GM20431 (cell line): ENCODE data around the gene ACAD10.

Experiments used
- in situ Hi-C: fragments of 300-500 bp; cut with MseI, MboI; formaldehyde crosslinking; loops from one replicate; pipeline ENCODE4 v1.15.0; 2020; ENCODE audit warnings: low sequenced_read_pairs; ENCODE audit not compliant: unreplicated experiment

ACAD10 gene

DNA sequence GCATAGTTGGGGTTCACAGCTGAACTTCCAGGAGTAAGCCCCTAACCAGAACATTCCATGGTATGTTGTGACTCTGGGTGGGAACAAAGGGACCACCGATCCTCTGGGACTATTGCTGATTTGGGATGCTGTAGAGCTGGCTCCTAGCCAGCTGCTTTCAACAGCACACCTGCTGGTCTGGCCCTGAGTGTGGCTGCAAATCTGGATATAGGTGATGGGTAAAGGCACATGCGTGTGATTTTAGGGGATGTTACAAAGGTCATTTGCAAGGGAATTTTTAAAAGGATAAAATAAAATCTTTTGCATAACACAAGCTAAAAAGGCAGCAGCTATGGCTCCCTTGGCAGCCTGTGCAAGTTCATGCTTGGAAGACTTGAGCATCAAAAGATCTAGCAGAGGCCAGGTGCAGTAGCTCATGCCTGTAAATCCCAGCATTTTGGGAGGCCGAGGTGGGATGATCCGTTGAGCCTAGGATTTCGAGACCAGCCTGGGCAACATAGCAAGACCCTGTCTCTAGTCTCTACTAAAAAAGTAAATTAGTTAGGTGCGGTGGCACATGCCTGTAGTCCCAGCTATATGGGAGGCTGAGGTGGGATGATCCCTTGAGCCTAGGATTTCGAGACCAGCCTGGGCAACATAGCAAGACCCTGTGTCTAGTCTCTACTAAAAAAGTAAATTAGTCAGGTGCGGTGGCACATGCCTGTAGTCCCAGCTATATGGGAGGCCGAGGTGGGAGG, 82.5 kb downstream of the ACAD10 start:
- in situ Hi-C loops: no loop called here

DNA sequence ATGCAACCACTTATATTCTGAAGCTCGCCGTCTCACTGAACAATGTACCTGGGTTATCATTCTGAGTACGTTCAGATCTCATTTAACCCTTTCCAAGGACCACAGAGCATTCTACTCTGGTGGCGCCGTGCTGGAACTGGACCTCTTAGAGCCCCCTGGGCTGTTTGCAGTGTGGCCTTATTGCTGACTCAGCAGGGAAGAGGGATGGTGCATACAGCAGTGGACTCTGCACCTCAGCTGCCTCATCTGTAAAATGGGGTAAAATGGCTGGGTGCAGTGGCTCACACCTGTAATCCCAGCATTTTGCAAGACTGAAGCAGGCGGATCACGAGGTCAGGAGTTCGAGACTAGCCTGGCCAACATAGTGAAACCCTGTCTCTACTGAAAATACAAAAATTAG, 83.7 kb downstream of the ACAD10 start:
- in situ Hi-C loops: no loop called here

DNA sequence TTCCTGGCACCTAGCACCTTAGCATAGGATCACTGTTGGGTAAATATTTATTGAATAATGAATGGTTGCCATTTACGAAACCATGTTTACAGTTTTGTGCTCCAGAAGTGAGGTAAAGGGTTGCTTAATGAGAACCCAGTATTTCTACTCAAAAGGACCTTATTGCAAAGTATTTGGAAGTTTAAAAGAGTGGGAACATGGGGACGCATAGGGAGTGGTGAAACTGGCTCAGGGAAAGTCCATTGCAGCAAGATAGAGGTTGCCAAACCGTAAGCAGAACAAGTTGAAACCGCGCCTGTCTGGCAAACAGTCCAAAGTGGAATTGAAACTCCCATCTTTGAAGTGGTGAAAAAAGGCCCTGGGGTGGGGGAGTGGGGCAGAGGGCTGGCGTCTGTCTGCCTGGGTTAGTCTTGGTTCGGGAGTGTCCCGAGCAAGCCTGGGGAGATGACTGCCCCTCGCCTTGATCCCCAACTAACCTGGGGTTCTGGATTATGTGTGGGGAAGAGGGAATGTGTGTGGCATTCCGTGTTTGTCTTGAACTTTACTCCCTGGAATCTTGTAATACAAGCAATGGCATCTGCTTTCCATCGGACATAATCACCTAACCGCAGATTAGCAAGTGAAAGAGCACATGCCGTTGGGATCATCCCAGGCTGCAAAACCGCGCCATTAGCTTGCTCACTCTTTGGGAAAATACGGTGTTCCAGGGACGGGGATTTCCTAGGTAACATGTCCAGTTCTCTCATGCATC, 88.1 kb downstream of the ACAD10 start:
- in situ Hi-C loops: no loop called here

DNA sequence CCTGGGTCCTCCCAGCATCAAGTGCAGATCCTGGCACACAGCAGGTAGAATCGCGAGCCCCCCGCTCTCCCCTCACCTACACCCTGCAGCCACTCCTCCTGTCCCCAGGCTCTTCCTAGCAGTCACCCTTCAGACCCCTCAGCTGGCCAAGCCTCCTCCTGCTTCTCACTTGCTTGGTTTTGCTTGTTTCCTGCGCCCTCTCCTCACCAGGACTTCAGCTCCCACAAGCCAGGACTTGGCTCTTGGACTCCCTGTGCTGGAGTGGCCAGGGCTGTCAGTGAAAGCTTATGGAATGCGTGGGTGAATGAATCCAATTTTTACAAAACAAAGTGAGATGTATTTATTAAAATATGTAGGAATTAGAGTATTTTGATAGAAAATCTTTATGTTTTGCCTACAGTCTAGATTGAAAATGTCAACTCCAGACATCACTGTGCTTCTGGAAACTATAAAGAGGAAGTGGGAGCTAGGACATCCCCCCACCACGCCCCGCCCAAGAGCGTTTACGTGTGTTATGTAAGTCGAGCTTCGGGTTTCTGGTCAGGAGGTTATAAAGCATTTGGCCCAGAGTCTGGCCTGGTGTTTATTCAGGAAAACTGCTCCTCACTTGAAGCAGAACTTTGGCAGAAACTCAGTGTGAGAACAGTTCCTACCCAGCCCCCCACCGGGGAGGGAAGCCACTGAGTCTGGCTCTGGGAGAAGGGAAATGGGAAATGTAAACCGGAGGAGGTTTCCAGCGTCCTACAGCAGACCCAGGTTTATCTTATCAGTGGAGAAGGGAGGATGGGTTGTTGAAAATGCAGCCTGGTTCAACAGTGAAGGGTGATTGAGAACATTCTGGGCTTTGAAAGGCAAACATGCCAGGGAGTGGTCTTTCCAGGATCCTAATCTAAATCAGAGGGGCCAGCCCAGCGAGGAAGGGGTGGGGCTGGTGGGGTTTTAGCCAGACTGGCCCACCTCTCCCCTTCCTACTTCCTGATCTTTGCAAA, 89.6 kb downstream of the ACAD10 start:
- in situ Hi-C loops: no loop called here

DNA sequence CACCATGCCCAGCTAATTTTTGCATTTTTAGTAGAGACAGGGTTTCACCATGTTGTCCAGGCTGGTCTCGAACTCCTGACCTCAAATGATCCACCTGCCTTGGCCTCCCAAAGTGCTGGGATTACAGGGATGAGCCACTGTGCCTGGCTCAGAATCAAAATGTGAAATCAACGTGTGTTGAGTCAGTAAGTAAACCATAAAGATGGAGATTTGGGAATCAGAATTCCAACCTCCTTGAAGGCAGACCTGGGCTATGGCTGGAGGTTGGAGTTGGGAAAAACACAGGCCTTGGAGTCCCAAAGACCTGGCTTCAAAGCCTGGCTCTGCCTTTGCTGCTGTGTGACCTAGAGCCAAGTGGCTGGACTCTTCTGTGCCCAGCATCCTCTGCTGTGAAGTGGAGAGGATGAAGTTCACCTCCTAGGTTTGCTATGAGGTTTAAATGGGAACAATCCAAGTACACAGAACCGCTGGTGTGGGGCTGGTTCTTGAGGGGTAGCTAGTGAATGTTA, 91.0 kb downstream of the ACAD10 start:
- in situ Hi-C loops: no loop called here

DNA sequence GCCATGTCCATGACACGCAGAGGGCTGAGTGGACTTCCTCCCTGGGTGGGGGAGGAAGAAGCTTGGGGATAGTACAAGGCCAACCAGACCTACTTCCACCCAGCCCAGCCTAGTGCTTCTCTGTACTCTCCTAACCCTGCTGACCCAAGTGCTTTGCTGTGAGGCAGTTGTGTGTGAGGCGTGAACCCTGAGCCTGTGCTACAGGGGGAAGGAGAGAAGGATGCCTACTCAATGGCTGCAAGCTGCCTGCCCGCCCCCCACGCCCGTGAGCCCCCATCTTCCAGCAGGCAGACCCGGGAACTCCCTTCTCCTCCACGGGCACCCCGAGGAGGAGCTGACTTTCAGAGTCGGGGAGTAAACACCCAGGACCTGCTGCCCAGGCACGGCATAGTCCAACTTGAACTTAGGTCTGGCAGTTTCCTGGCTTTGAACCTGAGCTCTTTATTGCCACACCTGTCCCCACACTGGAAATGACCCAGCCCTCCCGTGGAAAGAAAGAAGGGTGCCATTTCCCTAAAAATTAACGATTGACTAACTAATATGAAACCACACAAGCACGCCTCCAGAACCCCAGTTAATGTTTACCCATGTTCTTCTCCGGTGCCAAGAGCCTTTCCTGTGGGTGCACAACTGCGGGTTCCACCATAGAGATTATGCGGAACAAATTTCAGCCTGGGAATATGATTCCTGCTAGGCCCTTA, 91.6 kb downstream of the ACAD10 start:
- in situ Hi-C loops: no loop called here

DNA sequence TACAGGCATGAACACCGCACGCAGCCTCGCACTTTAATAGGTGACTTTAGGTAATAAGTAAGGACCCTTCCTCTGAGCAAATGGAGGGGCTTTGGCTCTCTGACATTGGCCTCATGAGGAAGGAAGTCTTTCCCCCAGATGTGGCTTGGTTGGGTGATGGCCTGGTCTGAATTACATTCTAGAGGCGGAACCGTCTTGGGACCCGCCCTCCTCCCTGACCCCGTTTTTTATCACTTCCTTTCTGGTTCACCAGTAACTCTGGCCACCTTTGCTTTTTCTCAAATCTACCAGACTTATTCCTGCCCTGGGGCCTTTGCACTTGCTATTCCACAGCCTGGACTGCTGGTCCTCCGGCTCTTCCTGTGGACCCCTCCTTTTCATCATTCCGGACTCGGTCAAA, 94.3 kb downstream of the ACAD10 start:
- in situ Hi-C loops: no loop called here

DNA sequence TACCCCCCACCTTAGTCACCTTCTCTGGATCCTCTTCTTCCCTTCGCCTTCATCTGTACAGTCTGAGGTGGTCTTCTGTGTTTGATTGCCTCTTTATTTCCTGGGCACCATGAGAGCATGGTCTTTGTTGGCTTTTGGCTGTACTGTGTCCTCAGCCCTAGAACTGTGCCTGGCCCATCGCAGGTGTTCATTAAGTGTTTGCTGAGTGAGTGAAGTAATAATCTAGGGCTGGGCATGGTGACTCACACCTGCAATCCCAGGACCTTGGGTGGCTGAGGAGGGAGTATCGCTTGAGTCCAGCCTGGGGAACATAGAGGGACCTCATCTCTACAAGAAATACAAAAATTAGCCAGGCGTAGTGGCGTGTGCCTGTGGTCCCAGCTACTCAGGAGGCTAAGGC, 94.8 kb downstream of the ACAD10 start:
- in situ Hi-C loops: no loop called here

DNA sequence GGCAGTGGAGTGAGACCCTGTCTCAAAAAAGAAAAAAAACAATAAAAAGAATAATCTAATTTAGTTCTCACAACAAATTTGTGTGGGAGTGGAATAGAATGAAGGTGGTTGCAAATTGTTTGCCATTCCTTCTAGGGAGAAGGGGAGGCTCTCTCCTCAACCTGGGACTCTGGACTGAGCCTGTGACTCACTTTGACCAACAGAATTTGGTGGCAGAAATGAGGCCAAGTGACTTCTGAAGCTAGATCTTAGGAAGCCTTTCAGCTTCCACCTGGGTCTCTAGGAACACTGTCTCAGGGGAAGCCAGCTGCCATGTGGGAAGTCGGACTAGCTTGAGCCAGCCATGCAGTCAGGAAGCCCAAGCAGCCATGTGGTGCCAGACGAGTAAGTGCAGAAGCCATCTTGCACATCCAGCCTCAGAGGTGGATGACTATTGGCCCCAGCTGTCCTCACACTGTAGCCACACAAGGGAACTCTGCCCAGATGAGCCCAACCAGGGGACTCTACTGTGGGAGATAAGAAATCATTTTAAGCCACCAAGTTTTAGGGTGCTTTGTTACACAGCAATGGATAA, 95.3 kb downstream of the ACAD10 start:
- in situ Hi-C loops: no loop called here

DNA sequence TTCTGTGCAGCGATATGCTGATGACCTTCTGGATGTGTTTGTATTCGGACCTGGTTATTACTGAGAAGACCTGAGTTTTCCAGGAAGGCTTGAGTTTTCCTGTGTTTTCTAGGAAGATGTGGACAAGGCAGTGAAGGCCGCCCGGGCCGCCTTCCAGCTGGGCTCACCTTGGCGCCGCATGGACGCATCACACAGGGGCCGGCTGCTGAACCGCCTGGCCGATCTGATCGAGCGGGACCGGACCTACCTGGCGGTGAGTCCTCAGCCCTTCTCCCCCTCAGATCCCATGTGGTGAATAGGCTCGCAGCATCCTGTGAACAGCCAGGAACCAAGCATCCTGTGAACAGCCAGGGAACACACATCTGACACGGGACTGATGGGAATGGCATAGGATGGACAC, 97.2 kb downstream of the ACAD10 start:
- in situ Hi-C loops: no loop called here

DNA sequence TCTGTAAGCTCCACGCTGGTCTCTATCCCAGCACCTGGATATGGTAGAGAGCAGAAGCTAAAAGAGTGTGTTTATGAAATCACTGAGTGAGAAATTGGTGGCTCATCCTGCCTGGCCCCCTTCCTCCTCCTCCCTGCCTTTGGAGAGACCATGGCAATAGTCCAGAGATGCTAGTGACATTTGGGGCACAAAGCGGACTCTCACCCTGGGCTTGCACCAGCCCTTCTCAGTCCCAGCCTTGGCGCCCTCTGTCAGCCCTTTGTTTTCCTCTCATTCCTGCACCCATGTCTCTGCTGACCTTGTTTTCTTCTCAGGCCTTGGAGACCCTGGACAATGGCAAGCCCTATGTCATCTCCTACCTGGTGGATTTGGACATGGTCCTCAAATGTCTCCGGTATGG, 99.1 kb downstream of the ACAD10 start:
- in situ Hi-C loops: no loop called here

DNA sequence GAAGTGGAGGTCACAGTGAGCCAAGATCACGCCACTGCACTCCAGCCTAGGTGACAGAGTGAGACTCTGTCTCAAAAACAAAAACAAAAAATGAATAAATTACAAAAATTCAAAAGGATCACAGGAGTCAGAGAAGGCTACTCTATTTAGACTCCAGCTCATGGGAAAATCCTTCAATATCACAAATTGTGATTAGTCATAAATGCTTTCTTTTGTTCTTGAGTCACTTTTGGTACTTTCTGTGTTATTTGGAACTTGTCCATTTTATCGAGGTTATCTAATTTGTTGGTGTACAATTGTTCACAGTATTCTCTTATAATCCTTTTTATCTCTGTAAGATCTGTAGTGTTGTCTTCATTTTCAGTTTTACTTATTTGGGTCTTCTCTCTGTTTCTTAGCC, 99.8 kb downstream of the ACAD10 start:
- in situ Hi-C loops: no loop called here

DNA sequence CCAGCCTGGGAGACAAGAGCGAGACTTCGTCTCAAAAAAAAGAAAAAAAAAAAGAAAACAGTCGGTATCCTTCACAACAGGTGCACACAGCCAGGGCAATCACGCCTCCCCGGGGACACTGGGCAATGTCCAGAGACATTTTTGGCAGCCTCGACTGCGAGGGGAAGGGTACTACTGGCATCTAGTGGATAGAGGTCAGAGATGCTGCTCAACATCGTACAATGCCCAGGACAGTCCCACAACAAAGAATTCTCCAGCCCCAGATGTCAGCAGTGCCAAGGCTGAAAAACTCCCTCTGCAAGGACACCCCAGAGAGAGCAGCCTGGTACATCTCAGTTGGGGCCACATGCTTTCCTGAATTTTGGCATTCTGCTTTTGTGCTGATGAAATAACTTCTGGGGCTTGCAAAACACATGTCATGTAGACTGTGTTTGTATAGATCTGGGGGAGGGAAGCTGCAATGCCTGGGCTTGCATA, 102.4 kb downstream of the ACAD10 start:
- in situ Hi-C loops: no loop called here

DNA sequence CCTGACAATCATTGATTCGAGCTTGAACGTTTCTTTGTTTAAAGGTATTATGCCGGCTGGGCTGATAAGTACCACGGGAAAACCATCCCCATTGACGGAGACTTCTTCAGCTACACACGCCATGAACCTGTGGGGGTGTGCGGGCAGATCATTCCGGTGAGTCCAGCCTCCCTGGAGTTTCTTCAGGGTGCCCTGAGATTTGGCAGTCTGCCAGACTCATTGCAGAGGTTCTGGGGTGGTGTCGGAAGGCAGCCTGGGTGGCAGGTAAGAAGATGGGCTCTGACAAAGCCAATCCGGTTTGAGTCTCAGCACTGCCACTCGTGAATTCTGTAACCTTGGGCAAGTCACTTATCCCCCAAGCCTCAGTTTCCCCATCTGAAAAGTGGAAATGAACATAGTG, 103.9 kb downstream of the ACAD10 start:
- in situ Hi-C loops: loop anchor here (10.0 kb wide), 1 partner anchor 45 kb away; no protein-coding TSS in a partner anchor

DNA sequence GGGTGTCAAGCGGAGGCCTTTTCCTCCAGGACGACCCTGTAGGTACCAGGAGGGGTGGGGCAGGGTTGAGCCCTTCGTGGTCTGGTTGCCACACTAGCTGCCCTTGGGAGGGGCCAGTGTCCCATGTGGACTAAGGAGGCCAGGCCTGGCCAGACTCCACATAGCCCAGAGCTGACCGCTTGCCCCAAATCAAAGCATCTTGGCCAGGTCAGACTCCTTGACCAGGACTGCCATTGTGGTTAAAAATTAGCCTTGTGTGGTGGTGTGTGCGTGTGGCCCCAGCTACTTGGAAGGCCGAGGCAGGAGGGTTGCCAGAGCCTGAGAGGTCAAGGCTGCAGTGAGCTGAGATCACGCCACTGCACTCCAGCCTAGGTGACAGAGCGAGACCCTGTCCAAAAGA, 105.7 kb downstream of the ACAD10 start:
- in situ Hi-C loops: loop anchor here (10.0 kb wide), 1 partner anchor 47 kb away; no protein-coding TSS in a partner anchor

DNA sequence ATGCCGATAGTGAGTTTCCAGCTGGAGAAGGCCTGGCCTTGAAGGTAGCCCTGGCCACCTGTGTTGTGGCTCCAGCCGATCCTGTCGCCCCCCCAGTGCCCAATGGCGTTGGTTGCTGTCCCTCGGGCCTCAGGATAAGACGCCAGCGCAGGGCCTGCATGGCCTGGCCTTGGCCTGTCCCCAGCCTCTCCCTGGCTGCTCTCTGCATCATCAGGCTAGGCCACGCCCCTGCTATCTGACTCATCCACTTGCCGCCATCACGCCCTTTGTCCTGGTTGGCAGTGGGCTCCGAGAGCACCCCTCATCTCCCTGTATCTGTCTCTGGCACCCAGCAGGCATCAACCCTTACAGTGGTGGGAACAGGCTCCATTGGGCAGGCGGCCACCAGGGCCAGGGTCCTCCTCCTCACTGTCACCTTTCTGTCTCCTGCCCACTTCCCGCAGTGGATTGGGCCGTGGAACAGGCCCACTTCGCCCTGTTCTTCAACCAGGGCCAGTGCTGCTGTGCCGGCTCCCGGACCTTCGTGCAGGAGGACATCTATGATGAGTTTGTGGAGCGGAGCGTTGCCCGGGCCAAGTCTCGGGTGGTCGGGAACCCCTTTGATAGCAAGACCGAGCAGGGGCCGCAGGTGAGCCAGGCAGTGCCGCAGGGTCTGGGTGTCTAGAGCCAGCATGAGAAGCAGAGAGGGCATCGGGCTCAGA, 106.5 kb downstream of the ACAD10 start:
- in situ Hi-C loops: loop anchor here (10.0 kb wide), 1 partner anchor 48 kb away; no protein-coding TSS in a partner anchor

DNA sequence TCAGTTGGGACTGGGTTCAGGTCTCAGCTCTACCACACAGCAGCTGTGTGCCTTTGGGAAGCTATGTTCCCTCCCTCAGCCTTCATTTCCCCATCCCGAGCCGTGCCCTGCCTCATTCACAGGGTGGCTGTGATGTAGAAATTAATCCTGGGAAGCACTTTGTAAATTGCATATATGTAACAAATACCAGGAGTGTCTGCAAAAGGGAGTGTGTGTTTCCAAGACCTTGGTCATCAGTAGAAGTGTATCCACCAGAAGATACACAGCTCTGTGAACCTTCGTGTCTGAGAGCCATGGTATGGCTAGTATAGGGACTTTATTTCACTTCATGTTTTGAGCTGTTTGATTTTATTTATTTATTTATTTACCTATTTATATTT, 107.0 kb downstream of the ACAD10 start:
- in situ Hi-C loops: loop anchor here (10.0 kb wide), 1 partner anchor 48 kb away; no protein-coding TSS in a partner anchor

DNA sequence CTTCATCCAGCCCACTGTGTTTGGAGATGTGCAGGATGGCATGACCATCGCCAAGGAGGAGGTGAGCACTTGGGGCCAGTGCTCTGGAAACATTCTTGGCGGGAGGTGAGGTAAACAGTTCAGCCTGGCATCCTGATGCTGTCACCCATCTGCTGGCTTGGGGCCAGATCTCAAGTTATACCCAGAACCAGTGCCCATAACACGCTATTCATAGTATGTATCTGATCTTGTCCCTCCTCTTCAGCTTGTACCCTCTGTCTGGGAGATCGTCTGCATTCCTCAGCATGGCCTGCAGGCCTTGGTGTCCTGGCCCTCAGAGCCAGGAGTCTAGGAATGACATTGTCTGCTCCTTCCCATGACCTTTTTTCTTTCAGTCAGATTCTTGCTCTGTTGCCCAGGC, 112.3 kb downstream of the ACAD10 start:
- in situ Hi-C loops: loop anchor here (10.0 kb wide), 1 partner anchor 53 kb away; no protein-coding TSS in a partner anchor
